Measurements from ENCODE around the gene EPX. TPM values are rescaled to one million over a fixed set of nuclear protein-coding genes. Genes with fewer than 3 reads are reported as not detected.
A peak's percentile ranks its signal among the peaks of the same experiment; 100 is the strongest.

EPX gene
- total RNA-seq, 4 donors from 2014 or later = not detected

GRCh38 chr17:58217766-58218165 lies 25.2 kb downstream of the EPX start:
- no peak overlapping the region for H3K27ac ChIP-seq
- 87 to 92% methylated on average over 3 of the region's 3 CpGs for WGBS, 2 donors (ENCODE audit: low coverage in 1 of 2)
- no peaks in the 10 kb centered on the region for H3K9me3 ChIP-seq
- no peaks in the 10 kb centered on the region for H3K27me3 ChIP-seq
- peaks cover 0 to 42% of the 10 kb centered on the region in 2 donors for H3K36me3 ChIP-seq
- H3K4me1 ChIP-seq = peaks cover 0 to 13% (median 0%) of the 10 kb centered on the region in 3 donors
- ATAC-seq = no peak
- no peak overlapping the region for H3K4me3 ChIP-seq
- TF ChIP-seq CTCF (IDR thresholded peaks at IDR 0.05) (no peak), EP300 (IDR thresholded peaks at IDR 0.05) (no peak), POLR2A (IDR thresholded peaks at IDR 0.05) (no peak), POLR2AphosphoS5 (IDR thresholded peaks at IDR 0.05) (no peak)

GRCh38 chr17:58219007-58219788 lies 26.7 kb downstream of the EPX start, which contains the start of gene MKS1:
Gene MKS1, minus strand, starts transcription at chr17:58219255. Its CDS starts 25 bp downstream, at chr17:58219230.
- WGBS, 2 donors (ENCODE audit: low coverage in 1 of 2) = 2 to 4% methylated on average over 12 to 18 of the region's 56 CpGs
- Histone ChIP-seq H3K9me3 (no peaks in the 10 kb centered on the region), H3K4me3 (peak within 1 kb of the TSS; percentile 52 to 80), H3K27ac (peak within 1 kb of the TSS; percentile 9 to 87 (median 84)), H3K4me1 (peaks cover 0 to 13% (median 0%) of the 10 kb centered on the region in 3 donors), H3K36me3 (peaks cover 0 to 28% of the 10 kb centered on the region in 2 donors), H3K27me3 (no peaks in the 10 kb centered on the region)
- TF ChIP-seq POLR2A (IDR thresholded peaks at IDR 0.05) = peak; percentile 44 to 54
- TF ChIP-seq EP300 (IDR thresholded peaks at IDR 0.05) = no peak
- TF ChIP-seq POLR2AphosphoS5 (IDR thresholded peaks at IDR 0.05) = peak; percentile 88
- TF ChIP-seq CTCF (IDR thresholded peaks at IDR 0.05) = peak; percentile 31 to 83 (median 77)
- peak; percentile 100 for ATAC-seq

GRCh38 chr17:58219789-58220183 lies 27.3 kb downstream of the EPX start:
- Histone ChIP-seq H3K4me3 (peak overlapping the region; percentile 52 to 80), H3K27me3 (peaks cover 3% of the 10 kb centered on the region), H3K36me3 (peaks cover 0 to 22% of the 10 kb centered on the region in 2 donors), H3K27ac (peak overlapping the region in 2 of 4 donors; percentile 85 to 87), H3K9me3 (no peaks in the 10 kb centered on the region), H3K4me1 (peaks cover 0 to 13% (median 0%) of the 10 kb centered on the region in 3 donors)
- 43 to 63% methylated on average over 7 of the region's 7 CpGs for WGBS, 2 donors (ENCODE audit: low coverage in 1 of 2)
- TF ChIP-seq CTCF (IDR thresholded peaks at IDR 0.05) (no peak), EP300 (IDR thresholded peaks at IDR 0.05) (no peak), POLR2A (IDR thresholded peaks at IDR 0.05) (no peak), POLR2AphosphoS5 (IDR thresholded peaks at IDR 0.05) (no peak)
- ATAC-seq = no peak

- H3K4me3 ChIP-seq = no peak overlapping the region
- WGBS, 2 donors (ENCODE audit: low coverage in 1 of 2) = 13 to 38% methylated on average over 1 of the region's 1 CpG
- H3K36me3 ChIP-seq = no peaks in the 10 kb centered on the region
- TF ChIP-seq EP300 (IDR thresholded peaks at IDR 0.05) = no peak
- no peak for TF ChIP-seq CTCF (IDR thresholded peaks at IDR 0.05)
- TF ChIP-seq POLR2AphosphoS5 (IDR thresholded peaks at IDR 0.05) = no peak
- TF ChIP-seq POLR2A (IDR thresholded peaks at IDR 0.05) = no peak
- no peaks in the 10 kb centered on the region for H3K9me3 ChIP-seq
- no peak for ATAC-seq
- H3K4me1 ChIP-seq = peaks cover 0 to 9% (median 0%) of the 10 kb centered on the region in 3 donors
- H3K27ac ChIP-seq = no peak overlapping the region
- peaks cover 30% of the 10 kb centered on the region for H3K27me3 ChIP-seq
Measured at GRCh38 chr17:58224315-58224714, 31.8 kb downstream of the EPX start.

- no peaks in the 10 kb centered on the region for H3K9me3 ChIP-seq
- no peak overlapping the region for H3K27ac ChIP-seq
- no peaks in the 10 kb centered on the region for H3K36me3 ChIP-seq
- H3K27me3 ChIP-seq = peaks cover 60% of the 10 kb centered on the region
- no peak for ATAC-seq
- no peaks in the 10 kb centered on the region for H3K4me1 ChIP-seq
- no peak overlapping the region for H3K4me3 ChIP-seq
- no peak for TF ChIP-seq POLR2AphosphoS5 (IDR thresholded peaks at IDR 0.05)
- TF ChIP-seq CTCF (IDR thresholded peaks at IDR 0.05) = no peak
- WGBS, 2 donors (ENCODE audit: low coverage in 1 of 2) = 83% methylated on average over 2 of the region's 3 CpGs; no CpG with 5 or more reads in 1 of the 2 donors
Measured at GRCh38 chr17:58227733-58228132, 35.2 kb downstream of the EPX start.

All from gastroesophageal sphincter (tissue), 4 donors.